GM19328 (cell line): Measurements from ENCODE around the gene CDHR5.
"Not testable (repeated sequence)": the region's sequence is repeated elsewhere in the genome, so short reads cannot be mapped to it uniquely, and the experiment has no call there.

Experiments used
- ATAC-seq: cut with Tn5 transposase; IDR thresholded peaks from one replicate; pipeline ENCODE4 v1.9.1; 2021; ENCODE audit warnings: mild to moderate bottlenecking, moderate library complexity; ENCODE audit not compliant: unreplicated experiment

Gene CDHR5

GRCh38 chr11:624705-625635 lies at the start of gene CDHR5:
CDHR5 (minus strand) TSS chr11:624955; CDS start chr11:624902, 53 bp downstream.
- no peak for ATAC-seq

GRCh38 chr11:674406-674805 lies 49.7 kb upstream of the CDHR5 start:
- ATAC-seq = no peak

- no peak for ATAC-seq
Measured at GRCh38 chr11:673866-674265, 49.1 kb upstream of the CDHR5 start.

- ATAC-seq = no peak
Measured at GRCh38 chr11:665704-666281, 41.0 kb upstream of the CDHR5 start.

- no peak for ATAC-seq
Measured at GRCh38 chr11:665062-665703, 40.4 kb upstream of the CDHR5 start.

- ATAC-seq = no peak
Measured at GRCh38 chr11:662689-663274, 38.0 kb upstream of the CDHR5 start.

GRCh38 chr11:660681-661444 lies 36.1 kb upstream of the CDHR5 start:
- no peak for ATAC-seq

- no peak for ATAC-seq
Measured at GRCh38 chr11:660281-660680, 35.5 kb upstream of the CDHR5 start.

- no peak for ATAC-seq
Measured at GRCh38 chr11:659532-660085, 34.9 kb upstream of the CDHR5 start.

GRCh38 chr11:657691-658126 lies 33.0 kb upstream of the CDHR5 start:
- ATAC-seq = no peak

GRCh38 chr11:656866-657265 lies 32.1 kb upstream of the CDHR5 start:
- ATAC-seq = no peak

GRCh38 chr11:656426-656825 lies 31.7 kb upstream of the CDHR5 start:
- ATAC-seq = no peak

- ATAC-seq = no peak
Measured at GRCh38 chr11:655036-655726, 30.4 kb upstream of the CDHR5 start.

GRCh38 chr11:654444-654843 lies 29.7 kb upstream of the CDHR5 start:
- ATAC-seq = not testable (repeated sequence)

- no peak for ATAC-seq
Measured at GRCh38 chr11:653837-654236, 29.1 kb upstream of the CDHR5 start.

GRCh38 chr11:653136-653535 lies 28.4 kb upstream of the CDHR5 start:
- not testable (repeated sequence) for ATAC-seq

GRCh38 chr11:650482-650881 lies 25.7 kb upstream of the CDHR5 start:
- no peak for ATAC-seq

GRCh38 chr11:647672-648158 lies 23.0 kb upstream of the CDHR5 start:
- ATAC-seq = not testable (repeated sequence)

- no peak for ATAC-seq
Measured at GRCh38 chr11:646214-646613, 21.5 kb upstream of the CDHR5 start.

GRCh38 chr11:645536-645935 lies 20.8 kb upstream of the CDHR5 start:
- no peak for ATAC-seq
